ENCODE results near the gene EPHB2. TPM values are rescaled to one million over a fixed set of nuclear protein-coding genes. Genes with fewer than 3 reads are reported as not detected.
A peak's percentile ranks its signal among the peaks of the same experiment; 100 is the strongest.
"Not testable (repeated sequence)": the region's sequence is repeated elsewhere in the genome, so short reads cannot be mapped to it uniquely, and the experiment has no call there.

The EPHB2 gene
- total and polyA plus RNA-seq, 7 donors, result 1.2 to 38.6 (median 3.0) TPM

DNA sequence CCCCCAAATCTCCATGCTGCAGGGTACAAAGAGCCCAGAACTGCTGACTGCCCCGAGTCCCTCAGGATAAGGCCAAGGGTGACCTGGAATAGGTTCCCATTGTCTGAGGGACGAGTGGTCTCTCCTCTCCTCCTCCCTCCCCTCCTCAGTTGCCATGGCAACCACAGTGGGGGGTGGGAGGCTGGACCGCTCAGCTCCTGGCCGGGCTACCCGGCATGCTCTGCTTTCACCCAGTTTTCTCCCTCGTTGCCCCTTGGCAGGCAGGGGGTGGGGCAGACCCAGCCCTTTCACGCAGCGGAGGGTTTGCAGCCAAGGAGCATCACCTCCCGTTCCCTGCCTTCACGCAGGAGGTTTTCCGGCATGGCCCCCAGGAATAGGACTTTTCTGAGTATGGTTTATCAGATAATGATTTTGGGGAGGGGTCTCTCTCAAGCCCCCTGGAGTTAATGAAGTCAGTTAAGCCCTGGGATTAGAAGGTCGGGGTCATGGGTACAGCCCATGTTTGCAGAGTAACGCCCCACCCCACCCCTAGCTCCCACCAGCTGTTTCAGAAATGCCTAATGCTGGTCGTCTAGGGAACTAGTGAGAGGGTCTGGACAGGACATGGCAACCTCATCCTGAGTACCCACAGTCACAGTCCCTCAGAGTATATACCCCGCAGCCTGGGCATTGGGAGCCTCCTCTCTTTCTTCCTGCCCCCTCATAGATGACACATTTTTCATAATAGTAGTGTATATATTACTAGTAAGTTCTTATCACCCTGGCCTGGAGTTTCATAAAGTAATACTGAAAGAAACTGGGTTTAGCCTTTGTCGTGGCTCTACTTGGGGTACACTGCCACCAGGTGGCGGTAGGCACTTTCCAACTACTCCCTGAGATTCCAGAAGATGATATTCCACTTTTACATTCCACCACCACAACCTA is 36.9 kb upstream of the EPHB2 start:
- TF ChIP-seq POLR2A (IDR thresholded peaks at IDR 0.05), result no peak
- TF ChIP-seq, protein P1, sequence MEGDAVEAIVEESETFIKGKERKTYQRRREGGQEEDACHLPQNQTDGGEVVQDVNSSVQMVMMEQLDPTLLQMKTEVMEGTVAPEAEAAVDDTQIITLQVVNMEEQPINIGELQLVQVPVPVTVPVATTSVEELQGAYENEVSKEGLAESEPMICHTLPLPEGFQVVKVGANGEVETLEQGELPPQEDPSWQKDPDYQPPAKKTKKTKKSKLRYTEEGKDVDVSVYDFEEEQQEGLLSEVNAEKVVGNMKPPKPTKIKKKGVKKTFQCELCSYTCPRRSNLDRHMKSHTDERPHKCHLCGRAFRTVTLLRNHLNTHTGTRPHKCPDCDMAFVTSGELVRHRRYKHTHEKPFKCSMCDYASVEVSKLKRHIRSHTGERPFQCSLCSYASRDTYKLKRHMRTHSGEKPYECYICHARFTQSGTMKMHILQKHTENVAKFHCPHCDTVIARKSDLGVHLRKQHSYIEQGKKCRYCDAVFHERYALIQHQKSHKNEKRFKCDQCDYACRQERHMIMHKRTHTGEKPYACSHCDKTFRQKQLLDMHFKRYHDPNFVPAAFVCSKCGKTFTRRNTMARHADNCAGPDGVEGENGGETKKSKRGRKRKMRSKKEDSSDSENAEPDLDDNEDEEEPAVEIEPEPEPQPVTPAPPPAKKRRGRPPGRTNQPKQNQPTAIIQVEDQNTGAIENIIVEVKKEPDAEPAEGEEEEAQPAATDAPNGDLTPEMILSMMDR (IDR thresholded peaks at IDR 0.05), result peak in 3 of 4 experiments; percentile 24 to 42 (median 28)
- no peak for DNase-seq
- Histone ChIP-seq H3K4me3 (no peak overlapping the region), H3K27me3 (peaks cover 3 to 65% (median 10%) of the 10 kb centered on the region in 3 donors), H3K4me1 (no peaks in the 10 kb centered on the region), H3K36me3 (no peaks in the 10 kb centered on the region), H3K27ac (no peak overlapping the region), H3K9me3 (no peaks in the 10 kb centered on the region)
- intact Hi-C loops (cut with DNase I), result no loop called here
- 22 to 36% methylated on average over 17 of the region's 17 CpGs for WGBS, 2 donors

DNA sequence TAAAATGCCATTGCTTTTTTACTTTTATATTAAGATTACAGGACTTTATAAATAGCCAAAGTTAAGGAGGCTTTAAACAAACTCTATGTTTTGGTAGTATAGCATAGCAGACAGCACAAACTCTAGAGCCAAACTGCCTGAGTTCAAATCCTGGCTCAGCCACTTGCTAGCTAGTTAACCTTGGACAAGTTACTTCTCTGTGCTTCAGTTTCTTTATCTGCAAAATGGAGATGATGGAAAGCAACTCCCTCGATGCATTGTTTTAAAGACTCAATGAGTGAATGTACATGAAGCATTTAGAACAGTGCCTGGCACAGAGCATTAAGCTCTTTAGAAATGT is 36.3 kb upstream of the EPHB2 start:
- Histone ChIP-seq H3K4me1 (no peaks in the 10 kb centered on the region), H3K36me3 (no peaks in the 10 kb centered on the region), H3K9me3 (no peaks in the 10 kb centered on the region), H3K4me3 (no peak overlapping the region), H3K27ac (no peak overlapping the region), H3K27me3 (peaks cover 3 to 65% (median 10%) of the 10 kb centered on the region in 3 donors)
- WGBS, 2 donors, result 10 to 48% methylated on average over 1 of the region's 1 CpG
- TF ChIP-seq, protein P1 (IDR thresholded peaks at IDR 0.05), result no peak
- TF ChIP-seq POLR2A (IDR thresholded peaks at IDR 0.05), result no peak
- TF ChIP-seq EP300 (IDR thresholded peaks at IDR 0.05), result no peak
- TF ChIP-seq POLR2AphosphoS5 (IDR thresholded peaks at IDR 0.05), result no peak
- no peak for DNase-seq
- intact Hi-C loops (cut with DNase I), result no loop called here

DNA sequence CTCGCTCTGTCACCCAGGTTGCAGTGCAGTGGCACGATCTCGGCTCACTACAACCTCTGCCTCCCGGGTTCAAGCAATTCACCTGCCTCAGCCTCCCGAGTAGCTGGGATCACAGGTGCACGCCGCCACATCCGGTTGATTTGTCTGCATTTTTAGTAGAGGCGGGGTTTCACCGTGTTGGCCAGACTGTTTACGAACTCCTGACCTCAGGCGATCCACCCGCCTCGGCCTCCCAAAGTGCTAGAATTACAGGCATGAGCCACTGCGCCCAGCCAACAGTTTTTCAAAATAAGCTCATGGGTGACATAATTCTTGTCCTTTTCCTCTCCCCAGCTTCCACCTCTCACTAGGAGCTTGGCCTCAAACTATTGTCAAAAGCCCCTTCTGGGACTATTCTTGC is 34.5 kb upstream of the EPHB2 start:
- H3K9me3 ChIP-seq; H3K4me1 ChIP-seq; H3K27ac ChIP-seq; H3K4me3 ChIP-seq; intact Hi-C loops (cut with DNase I); H3K36me3 ChIP-seq; DNase-seq: not testable (repeated sequence)
- WGBS, 2 donors, result 65 to 82% methylated on average over 15 of the region's 15 CpGs
- H3K27me3 ChIP-seq, result peaks cover 3 to 49% (median 10%) of the 10 kb centered on the region in 3 donors

- 21 to 58% methylated on average over 37 of the region's 37 CpGs for WGBS, 2 donors
- intact Hi-C loops (cut with DNase I), result no loop called here
- H3K36me3 ChIP-seq, result no peaks in the 10 kb centered on the region
- H3K9me3 ChIP-seq, result no peaks in the 10 kb centered on the region
- H3K27me3 ChIP-seq, result peaks cover 3 to 41% (median 10%) of the 10 kb centered on the region in 3 donors
- DNase-seq, result no peak
- H3K27ac ChIP-seq, result no peak overlapping the region
- no peak overlapping the region for H3K4me3 ChIP-seq
- TF ChIP-seq POLR2A (IDR thresholded peaks at IDR 0.05) (no peak), EP300 (IDR thresholded peaks at IDR 0.05) (no peak), POLR2AphosphoS5 (IDR thresholded peaks at IDR 0.05) (no peak)
- TF ChIP-seq, protein P1 (IDR thresholded peaks at IDR 0.05), result no peak
- no peaks in the 10 kb centered on the region for H3K4me1 ChIP-seq
Observed at GRCh38 chr1:22676916-22677583, 33.6 kb upstream of the EPHB2 start.

All from sigmoid colon (tissue), 7 donors.